GM19023 (cell line): Measurements from ENCODE around the gene CAPN8.

Experiments
- ATAC-seq: cut with Tn5 transposase; IDR thresholded peaks from one replicate; pipeline ENCODE4 v1.9.1; 2021; ENCODE audit warnings: mild to moderate bottlenecking, moderate library complexity; ENCODE audit not compliant: unreplicated experiment

The CAPN8 gene

GRCh38 chr1:223620297-223620897 lies 45.1 kb downstream of the CAPN8 start:
- no peak for ATAC-seq

DNA sequence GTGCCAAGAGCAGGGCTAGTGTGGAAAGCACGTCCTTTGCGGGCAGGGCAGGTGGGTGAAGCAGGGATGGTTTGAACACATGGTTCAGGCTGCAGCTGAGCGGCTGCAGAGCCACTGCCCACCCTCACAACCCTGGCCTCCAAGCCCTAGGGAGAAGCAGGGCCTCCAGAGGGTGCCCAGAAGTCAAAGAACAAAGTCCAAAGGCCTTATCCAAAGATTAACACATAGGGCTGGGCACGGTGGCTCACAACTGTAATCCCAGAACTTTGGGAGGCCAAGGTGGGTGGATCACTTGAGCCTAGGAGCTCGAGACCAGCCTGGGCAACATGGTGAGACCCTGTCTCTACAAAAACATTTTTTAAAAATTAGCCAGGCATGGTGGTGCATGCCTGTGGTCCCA lies 46.8 kb downstream of the CAPN8 start:
- ATAC-seq = no peak

- ATAC-seq = no peak
Measured at GRCh38 chr1:223617323-223618070, 48.0 kb downstream of the CAPN8 start.

DNA sequence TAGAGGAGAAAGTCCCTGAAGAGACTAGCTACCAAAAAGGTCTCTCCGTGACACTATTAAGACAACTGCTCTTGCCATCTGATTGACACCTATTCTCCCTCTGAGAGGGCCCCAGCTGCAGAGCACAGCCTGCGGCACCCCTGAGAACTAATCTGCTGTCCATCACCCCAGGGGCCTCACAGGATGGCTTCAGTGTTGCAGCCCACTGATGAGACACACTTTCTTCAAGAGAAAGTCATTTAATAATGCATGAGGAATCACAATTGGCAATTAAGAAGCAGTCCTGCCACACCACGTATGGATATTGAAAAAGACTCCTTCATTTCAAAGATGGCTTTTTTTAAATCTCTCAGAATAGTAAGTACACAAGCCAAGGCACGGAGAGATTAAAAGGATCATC lies 48.9 kb downstream of the CAPN8 start:
- no peak for ATAC-seq

- no peak for ATAC-seq
Measured at GRCh38 chr1:223611936-223612335, 53.6 kb downstream of the CAPN8 start.

- no peak for ATAC-seq
Measured at GRCh38 chr1:223609977-223610376, 55.5 kb downstream of the CAPN8 start.

- no peak for ATAC-seq
Measured at GRCh38 chr1:223609066-223609465, 56.4 kb downstream of the CAPN8 start.

- no peak for ATAC-seq
Measured at GRCh38 chr1:223558512-223558911, 107.0 kb downstream of the CAPN8 start.

DNA sequence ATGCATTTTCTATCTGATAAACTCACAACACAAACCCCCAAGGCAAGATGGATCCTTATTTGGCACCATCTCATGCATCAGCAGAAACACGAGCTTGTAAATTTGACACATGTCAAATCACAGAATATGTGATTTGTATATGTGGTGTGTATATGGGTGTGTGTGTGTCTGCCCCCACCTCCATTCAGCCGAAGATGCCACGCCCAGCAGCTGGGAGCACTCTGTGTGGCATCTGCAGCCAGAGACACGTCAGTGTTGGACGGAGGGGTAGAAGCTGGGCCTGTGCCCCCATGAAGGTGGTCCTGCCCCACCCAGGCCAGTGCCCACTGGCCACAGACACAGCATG lies 108.4 kb downstream of the CAPN8 start:
- no peak for ATAC-seq

DNA sequence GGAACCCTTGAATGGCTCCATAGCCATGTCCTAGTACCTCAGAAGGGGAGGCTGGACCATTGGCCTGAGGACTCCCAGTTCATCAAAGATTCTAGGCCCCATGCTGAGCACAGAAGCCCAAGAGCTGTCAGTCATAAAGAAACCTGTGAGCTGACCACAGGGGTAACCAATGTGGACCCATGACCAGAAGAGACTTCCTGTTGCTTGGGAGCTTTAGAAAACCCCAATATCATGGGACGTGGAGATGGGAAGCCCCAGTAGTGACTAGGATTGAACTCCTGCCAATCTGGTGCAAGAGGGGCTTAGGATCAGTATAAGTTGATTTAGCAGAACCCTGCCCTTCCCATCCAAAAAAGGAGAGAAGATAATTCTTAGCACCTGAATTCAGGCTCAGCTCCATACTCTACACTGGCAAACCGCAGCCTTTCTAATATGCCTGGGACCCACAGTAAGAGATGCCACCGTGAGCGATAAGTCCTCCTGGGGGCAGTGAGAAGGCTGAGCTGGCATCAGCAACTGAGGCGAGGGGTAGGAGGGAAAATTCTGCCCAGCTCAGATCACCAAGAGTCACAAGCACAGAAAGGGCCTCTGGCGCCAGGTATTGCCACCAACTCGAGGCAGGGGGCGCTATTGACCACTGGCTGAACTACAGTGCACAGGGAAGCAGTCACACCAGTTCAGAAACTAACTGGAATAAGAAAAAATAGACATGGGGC lies 108.9 kb downstream of the CAPN8 start:
- peak; percentile 82 for ATAC-seq

DNA sequence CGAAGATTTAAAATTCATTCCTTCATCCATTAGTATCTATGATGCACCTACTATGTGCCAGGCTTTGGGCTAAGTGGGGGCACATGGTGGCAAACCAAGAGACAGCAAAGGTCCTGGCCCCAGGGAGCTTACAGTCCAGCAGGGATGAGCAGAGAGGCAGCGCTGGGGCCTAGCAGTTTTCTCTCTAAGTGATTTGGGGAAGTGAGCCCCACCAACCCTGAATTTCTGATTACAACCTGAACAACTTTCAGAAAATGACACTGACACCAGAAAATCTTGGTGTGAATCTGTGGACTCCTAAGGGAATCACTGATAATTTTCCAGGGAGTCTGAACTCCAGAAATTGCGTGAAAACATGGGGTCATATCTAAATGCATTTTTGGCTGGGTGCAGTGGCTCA lies 111.5 kb downstream of the CAPN8 start:
- ATAC-seq = no peak

GRCh38 chr1:223551610-223552009 lies 113.9 kb downstream of the CAPN8 start:
- ATAC-seq = no peak

GRCh38 chr1:223549740-223550139 lies 115.8 kb downstream of the CAPN8 start:
- no peak for ATAC-seq

GRCh38 chr1:223547316-223548114 lies 118.0 kb downstream of the CAPN8 start:
- ATAC-seq = no peak

- no peak for ATAC-seq
Measured at GRCh38 chr1:223545343-223545742, 120.2 kb downstream of the CAPN8 start.

DNA sequence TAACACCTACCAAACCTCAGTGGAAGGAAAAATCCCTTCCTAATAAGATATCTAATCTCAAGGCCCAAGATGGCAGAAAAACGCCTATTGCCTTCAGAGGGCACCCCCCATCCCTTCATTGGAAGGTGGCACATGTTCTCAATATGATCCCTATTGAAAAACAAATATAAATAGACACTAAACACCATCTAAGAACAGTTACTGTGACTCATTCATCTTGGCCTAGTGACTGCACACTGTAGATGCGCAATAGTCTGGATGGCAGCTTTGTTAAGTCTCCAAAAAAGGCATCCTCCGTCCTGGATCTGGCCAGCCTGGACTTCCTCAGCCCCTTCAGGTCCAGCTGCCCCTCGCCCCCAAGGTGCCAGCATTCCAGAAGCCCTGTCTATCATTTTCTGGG lies 121.9 kb downstream of the CAPN8 start:
- ATAC-seq = no peak

DNA sequence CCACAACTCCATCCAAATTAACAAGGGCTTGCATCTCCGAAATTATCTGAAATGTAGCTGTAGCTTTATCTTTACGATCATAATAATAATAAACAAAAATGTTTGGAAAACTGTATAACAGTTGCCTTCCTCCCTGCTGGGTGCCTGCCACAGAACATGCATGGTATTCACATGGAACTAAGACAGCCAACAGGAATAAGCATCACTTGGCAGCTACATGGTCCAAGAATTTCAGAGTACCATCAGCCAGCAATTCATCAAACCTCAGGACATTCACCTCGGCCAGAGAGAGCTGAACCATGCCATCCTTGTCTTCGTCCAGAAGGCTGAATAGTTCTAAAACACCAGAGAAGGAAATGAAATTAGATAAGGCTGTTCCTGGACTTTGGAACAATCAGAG lies 122.7 kb downstream of the CAPN8 start:
- ATAC-seq = no peak

DNA sequence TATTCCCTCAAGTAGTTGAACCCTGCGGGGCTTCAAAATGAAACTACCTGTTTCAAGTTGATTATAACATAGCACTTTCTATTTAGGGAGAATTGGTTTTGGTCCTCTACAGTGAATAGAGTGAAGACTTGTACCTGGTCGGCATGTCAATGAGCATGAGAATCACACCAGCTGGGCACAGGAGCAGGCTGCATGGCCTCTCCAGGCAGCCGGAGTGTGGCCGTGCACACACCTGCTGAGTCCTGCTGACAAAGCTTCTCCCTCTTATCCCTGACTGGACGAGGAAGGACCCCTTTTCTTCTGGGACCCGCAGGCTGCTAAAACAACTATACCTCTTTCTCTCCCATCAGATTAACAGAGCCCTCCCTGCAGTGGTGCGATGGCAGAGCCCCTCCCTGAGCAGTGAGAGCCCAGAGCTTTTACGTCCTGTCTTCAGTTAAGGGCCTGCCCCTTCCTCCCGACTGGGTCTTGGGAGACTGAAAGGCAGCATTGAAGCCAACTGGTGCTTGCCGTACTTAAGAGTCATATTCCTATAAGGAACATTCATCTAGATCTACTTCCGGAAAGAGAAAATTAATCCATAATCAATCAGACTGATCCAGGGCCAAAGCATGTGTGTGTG lies 124.9 kb downstream of the CAPN8 start:
- ATAC-seq = no peak

DNA sequence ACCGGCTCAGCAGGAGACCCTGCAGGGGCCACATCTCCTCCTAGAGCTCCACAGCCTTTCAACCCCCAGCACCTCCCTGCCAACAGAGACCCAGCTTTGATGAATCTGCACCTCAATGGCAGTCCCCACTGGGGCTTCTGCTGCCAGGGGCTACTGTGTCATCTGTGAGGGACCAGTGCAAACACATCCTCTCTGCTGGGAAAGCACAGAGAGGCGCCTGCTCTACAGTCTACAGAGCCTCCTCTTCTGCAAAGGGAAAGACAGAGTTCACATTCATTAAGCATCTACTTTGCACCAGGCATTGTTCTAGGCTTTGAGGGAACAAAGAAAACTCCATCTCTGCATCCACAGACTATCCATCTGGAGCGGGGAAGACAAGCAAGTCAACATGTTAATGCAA lies 125.8 kb downstream of the CAPN8 start:
- ATAC-seq = no peak

DNA sequence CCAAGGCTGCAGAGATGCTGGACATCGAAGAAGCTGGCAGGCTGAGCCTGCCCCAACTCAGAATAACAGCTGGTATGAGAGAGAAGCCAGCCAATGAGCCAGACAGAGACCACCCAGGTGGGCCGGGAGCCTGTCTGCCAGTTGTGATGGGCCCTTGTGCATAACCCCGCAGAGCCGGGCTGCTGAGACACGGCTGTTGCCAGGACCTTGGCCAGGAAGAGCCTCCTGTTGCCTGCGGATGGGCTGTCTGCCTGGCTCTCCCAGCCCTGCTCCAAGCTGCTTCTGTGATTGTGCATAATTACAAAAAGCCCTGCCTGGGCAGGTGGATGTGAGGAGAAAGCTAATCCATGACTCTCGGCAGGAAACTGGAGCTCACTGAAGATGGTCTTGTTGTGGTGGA lies 126.5 kb downstream of the CAPN8 start:
- no peak for ATAC-seq

DNA sequence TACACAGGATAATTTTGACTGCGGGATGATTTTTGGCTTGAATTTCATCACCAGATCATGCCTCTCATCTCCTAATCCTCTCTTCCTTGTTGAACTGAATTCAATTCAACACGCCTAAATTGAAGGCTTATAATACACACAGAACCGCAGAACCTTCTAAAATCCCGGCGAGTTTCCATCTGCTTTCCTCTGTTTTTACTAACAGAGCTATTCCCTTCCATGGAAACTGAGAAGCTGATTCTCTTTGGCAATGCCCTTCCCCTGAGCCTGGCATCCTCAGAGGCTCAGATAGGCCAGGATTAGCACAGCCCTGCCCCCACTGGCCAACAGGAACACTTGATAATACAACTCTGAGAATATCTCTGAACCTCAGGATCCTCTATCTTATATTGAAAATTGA lies 130.2 kb downstream of the CAPN8 start:
- ATAC-seq = no peak
